Activated CD4-positive, alpha-beta T cell treated with anti-CD3 and anti-CD28 coated beads, Interleukin-10, Interleukin-2, amounts not matched to agents 100 ng/mL and 50 ng/mL, durations not matched to agents 16 hours and 8 hours (primary cell): Measurements from ENCODE around the gene SLC49A3.
"Not testable (repeated sequence)": the region's sequence is repeated elsewhere in the genome, so short reads cannot be mapped to it uniquely, and the experiment has no call there.

Source experiments
- DNase-seq: peaks from one replicate; pipeline ENCODE4 v3.0.0-alpha.2; 2020

Gene SLC49A3

GRCh38 chr4:680091-680490 is 8.9 kb downstream of the SLC49A3 start:
- no peak for DNase-seq

DNA sequence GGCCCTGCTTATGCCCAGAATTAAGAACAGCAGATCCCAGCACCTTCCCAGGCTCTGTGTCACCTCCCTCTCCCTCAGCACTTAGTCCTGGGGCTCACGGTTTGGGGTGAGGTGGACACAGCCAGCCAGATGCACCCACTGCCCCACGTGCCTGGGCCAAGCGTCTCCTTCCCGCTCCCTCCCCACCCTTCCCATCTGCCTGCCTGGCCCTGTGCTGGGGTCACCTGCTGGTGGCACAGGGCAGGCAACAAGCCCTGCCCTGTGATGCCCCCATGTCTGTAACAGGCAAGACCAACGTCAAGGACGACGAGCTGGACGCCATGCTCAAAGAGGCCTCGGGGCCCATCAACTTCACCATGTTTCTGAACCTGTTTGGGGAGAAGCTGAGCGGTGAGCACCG is 9.3 kb downstream of the SLC49A3 start:
- no peak for DNase-seq

- DNase-seq, result no peak
These were observed 9.9 kb downstream of the SLC49A3 start for GRCh38 chr4:679104-679481.

- no peak for DNase-seq
These were observed 10.4 kb downstream of the SLC49A3 start for GRCh38 chr4:678331-679103.

DNA sequence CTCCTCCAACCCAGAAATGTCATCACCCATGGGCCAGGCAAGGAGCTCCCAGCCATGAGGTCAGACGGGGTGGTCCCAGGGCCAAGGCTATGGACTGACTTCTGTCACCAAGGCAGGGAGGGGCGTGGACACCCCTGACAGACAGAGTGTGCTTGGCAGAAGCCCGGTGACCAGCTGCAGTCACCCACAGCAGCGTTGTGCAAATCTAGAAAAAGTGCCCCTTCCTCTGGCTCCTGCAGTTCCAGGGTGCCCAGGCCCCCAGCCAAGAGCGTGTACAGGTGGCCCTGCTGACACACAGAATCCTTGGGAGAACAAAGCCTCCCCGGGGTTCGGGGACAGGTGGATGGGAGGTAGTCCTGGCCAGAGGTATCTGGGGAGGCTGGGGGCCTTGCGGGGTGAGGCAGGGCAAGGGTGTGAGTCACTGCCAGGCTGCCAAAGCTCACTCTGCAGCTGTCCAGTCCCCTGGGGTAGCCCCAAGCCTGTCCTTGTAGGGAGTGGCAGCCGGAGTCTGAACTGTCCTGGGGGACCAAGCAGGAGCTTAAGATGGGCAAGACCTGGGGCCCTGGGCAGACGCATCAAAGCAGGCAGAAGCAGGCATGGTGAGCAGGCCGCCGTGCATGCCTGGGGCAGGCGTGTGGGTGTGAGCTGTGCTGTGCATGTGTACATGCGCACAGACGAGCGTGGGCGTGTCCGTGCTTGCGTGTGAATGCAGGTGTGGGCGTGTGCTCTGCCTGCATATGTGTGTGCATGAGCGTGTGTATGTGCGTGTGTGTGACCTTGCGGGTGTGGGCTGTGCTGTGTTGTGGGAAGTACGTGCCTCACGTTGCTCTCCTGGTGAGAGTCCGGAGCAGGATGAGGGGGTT is 11.3 kb downstream of the SLC49A3 start:
- DNase-seq, result no peak

DNA sequence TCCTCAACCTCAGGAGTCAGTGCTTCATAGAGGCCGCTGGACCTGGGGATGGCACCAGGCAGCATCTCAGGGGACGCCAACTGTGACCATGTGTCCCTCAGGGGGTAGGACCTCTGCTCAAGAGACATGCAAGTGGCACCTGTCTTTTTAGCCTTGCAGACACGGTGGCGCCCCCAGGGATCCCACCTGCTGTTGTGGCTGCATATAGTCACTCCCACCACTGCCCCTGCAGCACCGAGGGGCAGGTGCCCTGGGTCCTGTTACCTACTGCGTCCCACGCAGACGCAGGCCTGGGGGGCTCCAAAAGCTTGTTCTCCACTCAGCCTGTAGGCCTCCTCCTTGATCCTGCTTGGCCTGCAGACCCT is 12.1 kb downstream of the SLC49A3 start:
- DNase-seq, result no peak

GRCh38 chr4:675980-676870 is 12.7 kb downstream of the SLC49A3 start:
- no peak for DNase-seq

DNA sequence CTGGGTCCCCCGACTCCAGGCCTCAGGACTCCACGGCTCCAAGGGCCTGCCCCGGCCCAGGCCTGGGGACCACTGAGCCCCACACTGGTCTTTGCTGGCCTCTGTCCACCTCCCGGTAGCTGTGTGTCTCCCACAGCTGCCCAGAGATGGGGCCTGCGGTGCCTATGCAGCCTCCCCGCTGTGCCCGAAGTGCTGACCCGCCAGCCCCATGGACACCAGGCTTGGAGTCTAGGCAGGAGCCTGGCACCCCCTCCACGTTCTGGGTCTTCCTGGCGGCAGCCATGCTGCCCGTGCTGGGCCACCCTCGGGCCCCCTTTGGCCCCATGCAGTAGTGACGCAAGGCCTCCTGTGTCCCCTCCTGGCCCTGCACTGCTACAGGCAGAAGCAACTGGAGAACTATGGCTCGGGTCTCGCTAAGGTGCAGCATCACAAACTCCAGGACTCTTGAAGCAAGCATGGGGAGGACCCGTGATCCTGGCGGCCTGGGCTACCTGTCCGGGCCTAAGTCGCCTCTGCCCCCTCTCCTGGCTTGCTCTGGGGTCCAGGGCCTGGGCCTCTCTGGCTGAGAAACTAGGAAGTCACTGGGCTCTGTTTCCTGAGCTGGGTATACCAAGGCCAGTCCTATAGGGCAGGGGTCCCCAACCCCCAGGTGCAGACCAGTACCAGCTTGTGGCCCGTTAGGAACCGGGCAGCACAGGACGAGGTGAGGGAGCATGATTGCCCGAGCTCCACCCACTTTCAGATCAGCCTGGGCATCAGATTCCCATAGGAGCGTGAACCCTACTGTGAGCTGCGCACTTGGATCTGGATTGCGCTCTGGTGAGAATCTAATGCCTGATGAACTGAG is 13.7 kb downstream of the SLC49A3 start:
- no peak for DNase-seq

DNA sequence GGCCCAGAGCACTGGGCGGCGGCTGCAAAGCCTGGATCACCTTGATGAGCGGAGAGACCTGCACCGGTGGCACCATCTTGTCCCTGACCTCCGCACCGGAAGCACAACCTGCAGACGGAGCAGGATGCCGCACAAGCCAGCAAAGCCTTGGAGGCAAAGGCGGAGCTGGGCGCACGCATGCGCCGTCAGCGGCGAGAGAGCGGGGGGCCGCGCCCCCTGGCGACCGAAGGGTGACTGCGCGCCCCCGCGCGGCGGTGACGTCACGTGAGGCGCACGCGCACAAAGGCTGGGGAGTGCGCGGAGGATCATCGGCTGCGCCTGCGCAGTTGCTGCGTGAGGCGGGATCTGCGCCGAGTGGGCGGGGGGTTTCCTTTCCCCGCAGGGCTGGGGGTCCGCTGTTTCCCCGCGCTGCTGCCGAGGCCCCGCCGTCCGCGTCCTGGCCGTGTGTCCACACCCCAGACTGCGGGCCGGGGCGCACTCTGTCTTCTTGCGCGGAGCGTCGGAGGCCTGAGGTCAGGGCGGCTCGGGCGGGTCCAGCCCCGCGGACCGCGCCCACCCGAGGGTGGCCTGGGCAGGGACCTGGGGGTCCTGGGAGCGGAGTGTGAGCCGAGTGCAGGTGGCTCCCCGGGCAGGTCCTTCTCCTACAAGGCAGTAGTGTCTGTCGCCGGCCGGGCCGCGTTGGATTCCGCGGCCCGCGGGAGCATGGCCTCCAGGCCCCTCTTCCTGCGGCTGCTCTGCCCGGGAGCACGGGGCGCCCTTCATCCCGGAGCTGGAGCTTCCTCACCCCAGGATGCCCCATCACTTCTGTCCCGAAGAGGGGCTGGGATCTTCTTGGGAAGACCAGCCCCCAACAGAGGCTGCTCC is 14.5 kb downstream of the SLC49A3 start, which contains the start of the genes ATP5ME and MYL5:
Gene ATP5ME (minus strand): TSS at position 105 of the 864 bp plus-strand sequence. CDS start 29 bp downstream, at position 76.
Gene MYL5 (plus strand): TSS at position 371 of the 864 bp plus-strand sequence. CDS start 3,485 bp downstream, outside the sequence.
- peak; percentile 99 for DNase-seq

- DNase-seq, result no peak
These were observed 15.4 kb downstream of the SLC49A3 start for GRCh38 chr4:673349-674091.

- DNase-seq, result no peak
These were observed 17.2 kb downstream of the SLC49A3 start for GRCh38 chr4:671769-672168.

- not testable (repeated sequence) for DNase-seq
These were observed 19.0 kb downstream of the SLC49A3 start for GRCh38 chr4:669806-670559.

DNA sequence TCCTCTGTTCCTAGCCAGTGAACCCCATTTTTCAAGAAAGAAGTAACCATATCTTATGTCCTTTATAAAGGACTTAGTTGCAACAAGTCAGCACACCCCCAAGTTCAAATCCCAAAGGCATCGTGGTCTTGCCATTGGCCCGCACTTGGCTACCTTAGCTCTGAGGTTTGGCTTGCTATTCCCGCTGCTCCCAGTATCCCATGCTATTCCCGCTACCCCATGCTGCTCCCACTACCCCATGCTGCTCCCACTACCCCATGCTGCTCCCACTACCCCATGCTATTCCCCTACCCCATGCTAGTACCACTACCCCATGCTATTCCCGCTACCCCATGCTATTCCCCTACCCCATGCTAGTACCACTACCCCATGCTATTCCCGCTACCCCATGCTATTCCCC is 20.7 kb downstream of the SLC49A3 start:
- not testable (repeated sequence) for DNase-seq

DNA sequence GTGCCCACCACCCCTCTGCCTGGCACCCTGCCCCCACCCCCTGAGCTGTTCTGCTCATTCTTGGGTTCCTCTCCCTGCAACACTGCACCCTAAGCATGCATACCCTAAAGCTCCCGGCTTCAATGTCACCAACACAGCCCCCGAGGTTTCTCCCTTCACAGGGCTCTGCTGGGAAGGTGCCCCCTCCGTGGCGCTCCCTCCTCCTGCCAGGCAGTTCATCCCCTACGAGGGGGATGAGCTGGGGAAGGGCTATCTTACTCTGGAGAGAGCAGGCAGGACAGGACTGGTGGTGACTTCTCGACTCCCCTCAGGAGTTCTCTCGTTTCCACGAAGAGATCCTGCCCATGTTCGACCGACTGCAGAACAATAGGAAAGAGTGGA is 21.4 kb downstream of the SLC49A3 start:
- DNase-seq, result no peak

DNA sequence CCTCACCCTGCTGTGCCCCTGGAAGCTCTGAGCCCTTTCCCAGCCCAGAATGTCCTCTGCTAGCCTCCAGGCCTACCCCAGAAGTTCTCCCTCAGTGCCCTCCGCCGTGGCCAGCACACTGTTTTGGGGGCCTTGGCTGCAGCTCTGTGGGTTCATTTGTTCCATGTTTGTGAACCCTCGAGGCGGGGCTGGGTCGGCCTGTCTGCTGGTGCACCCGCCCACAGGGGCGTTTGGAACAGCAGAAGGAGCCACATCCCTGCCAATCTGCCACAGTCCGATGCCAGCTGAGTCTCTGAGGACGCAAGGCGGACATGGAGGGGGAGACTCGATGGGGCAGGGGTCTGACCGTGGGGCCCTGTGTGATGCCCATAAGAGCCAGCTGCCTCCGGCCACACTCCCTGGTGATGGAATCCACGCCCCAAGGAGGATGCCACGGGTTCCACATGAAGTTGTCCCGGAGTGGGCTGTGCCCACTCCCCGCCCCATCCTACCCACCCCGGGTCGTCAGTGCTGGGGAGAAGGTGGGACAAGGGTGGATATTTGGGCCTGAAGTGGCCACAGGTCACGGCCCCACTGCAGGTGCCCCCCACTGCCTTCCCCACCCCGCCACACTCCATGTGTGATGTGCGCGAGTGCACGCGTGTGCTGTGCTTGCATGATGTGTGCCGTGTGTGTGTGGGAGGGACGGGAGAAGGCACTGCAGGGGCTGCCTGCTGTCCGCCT is 22.0 kb downstream of the SLC49A3 start:
- no peak for DNase-seq

DNA sequence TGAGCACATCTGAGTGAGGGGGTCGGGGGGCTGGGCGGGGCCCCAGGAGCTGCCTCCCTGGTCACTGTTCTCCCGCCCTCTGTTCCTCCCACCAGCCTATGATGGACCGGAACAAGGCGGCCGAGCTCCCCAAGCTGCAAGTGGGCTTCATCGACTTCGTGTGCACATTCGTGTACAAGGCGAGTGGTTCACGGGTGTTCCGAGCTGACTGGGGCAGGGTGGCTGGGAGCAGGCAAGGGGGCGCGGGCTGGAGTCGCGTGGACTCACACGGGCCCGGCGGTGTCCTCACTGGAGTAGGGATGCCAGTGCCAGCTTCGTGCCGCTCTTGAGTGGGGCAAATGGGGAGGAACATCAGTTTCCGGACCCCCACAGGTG is 22.5 kb downstream of the SLC49A3 start:
- no peak for DNase-seq

DNA sequence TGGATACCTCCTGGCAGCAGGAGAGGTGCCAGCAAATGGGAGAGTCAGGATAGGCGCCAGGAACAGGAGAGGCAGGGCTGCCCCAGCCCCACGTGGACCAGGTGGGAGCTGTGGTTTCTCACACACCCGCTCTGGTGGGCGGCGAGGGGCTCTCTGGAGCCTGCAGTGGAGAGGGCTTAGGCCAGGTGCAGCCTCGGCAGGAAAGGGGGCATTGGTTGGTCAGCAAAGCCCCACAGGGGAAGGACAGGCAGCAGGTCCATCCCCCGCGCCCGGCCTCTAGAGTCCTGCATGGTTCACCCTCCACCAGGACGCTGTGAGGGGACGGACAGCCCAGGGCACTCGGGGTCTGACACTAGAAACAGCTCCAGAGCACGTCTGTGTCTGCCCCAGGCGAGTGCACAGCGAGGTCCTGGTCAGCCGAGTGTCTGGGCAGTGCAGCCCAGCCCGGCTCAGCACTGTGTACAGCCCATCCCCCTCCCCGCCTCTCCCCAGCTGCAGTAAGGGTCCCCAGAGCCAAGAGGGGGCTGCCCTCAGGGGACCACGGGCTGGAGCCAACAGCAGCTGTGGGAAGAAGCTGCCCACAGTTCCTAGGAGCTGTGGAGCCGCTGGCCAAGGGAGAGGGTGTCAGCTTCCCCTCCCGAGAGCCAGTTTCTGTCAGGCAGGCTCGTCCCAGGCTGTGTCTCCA is 23.1 kb downstream of the SLC49A3 start:
- no peak for DNase-seq

DNA sequence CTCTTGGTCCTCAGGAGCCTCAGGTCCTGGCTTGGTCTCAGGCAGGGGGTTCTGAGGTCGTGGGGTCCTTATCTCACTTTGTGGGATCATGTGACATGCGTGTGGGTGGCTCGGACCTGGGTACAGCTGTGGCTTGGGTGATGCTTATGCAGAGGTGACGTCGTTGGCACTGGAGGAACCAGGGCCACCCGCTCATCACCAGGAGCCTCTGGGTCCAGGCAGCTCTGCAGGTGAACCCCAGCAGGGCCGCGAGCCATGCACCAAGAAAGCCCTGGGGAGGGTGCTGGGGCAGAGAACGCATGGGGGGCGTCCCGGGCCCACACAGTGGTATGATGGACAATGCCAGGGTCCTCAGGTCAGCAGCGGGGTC is 23.6 kb downstream of the SLC49A3 start:
- DNase-seq, result no peak
